A549 treated with CpdA at 1 μM for 4 hours (cell line): Measurements from ENCODE around the gene IL13RA1. TPM values are rescaled to one million over a fixed set of nuclear protein-coding genes. Genes with fewer than 3 reads are reported as not detected.

ENCODE experiments used
- total RNA-seq: library from RNA; stranded (reverse); fragments of 200-300 nt; extraction: Qiagen RNA extraction; gene quantifications from 5 replicates; pipeline ENCODE4 v1.2.3, GENCODE V29; 2022; ENCODE audit warnings: low read depth

The IL13RA1 gene
- 43.1 to 57.9 TPM (median 49.5 TPM) in 5 replicates for total RNA-seq

GRCh38 chrX:118726887-118727685 lies at the start of gene IL13RA1:
IL13RA1 (plus strand) TSS chrX:118727606; CDS start chrX:118727639, 33 bp downstream.

DNA sequence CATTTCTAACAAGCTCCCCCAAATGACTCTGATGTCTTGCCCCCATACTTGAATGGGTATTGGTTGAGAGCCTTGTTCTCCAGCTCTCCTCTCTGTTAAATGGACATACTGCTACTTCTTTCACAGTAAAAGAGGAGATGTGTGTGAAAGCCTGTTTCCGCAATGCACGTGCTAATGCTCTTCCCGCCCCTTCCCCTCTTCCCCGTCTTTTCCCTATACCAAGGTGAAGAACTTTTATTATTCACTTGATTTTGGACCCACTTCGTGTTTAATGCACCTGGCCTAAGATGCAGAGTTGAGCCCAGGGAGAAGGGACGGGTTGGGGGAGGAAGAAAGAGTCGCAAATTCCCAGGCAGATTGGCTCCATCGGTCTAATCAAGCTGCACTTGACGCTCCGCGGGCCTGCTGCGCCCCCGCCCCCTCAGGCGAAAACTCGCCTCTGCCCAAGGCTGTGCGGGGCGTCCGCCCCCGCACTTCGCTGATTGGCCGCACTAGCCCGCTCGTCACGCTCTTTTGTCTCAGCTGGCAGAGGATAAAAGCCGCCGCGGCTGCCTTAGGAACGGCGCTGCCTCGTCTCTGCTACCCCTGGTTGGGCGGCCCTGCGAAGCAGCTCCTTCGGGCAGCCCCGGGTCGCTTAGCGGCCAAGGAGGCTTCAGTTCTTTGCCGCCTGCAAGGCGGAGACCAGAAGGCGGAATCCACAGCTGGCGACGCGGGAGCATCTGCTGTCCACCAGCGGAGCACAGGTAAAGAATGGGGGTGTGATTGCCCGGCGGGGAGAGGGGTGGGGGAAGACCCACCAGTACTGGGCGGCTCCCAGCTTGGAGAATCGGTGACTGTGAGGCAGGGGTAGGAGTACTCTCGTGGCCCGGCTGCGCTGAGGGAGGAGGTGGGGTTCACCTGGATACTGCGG lies 96.1 kb downstream of the IL13RA1 start, which contains the start of gene ZCCHC12:
TSS of gene ZCCHC12 (plus strand) at position 562 of the 910 bp plus-strand sequence. CDS start 1,421 bp downstream, outside the sequence.

Other genes with a start within 250 kb of the IL13RA1 start
- gene DOCK11, start 231.8 kb upstream of the IL13RA1 start, total RNA-seq = 5.0 to 6.8 TPM (median 6.5 TPM) in 5 replicates
- 0.09 to 0.28 TPM (median 0.21 TPM) in 5 replicates for gene ZCCHC12, start 96.2 kb downstream of the IL13RA1 start, total RNA-seq
- 2.4 to 3.8 TPM (median 3.4 TPM) in 5 replicates for gene LONRF3, start 247.0 kb downstream of the IL13RA1 start, total RNA-seq